Tongue (tissue), 2 donors: Measurements from ENCODE around the gene MIPEP. TPM values are rescaled to one million over a fixed set of nuclear protein-coding genes. Genes with fewer than 3 reads are reported as not detected.

Experiments
- DNase-seq: peaks from one replicate; pipeline ENCODE4 v3.0.0-alpha.2; 2015
- total RNA-seq: library from RNA; depleted of rRNA; stranded (reverse); fragments of >200 nt; gene quantifications from one replicate; pipeline ENCODE4 v1.2.3, GENCODE V29; 2014

The MIPEP gene
- total RNA-seq, 1 donor from 2014 or later, result 23.7 TPM

- DNase-seq, result no peak
Measured at GRCh38 chr13:23810685-23811240, 78.4 kb downstream of the MIPEP start.

- peak; percentile 32 for DNase-seq
Measured at GRCh38 chr13:23808803-23809202, 80.4 kb downstream of the MIPEP start.

- DNase-seq, result peak; percentile 61
Measured at GRCh38 chr13:23806874-23807526, 82.2 kb downstream of the MIPEP start.

- DNase-seq, result no peak
Measured at GRCh38 chr13:23805821-23806220, 83.4 kb downstream of the MIPEP start.

GRCh38 chr13:23805122-23805521, 84.1 kb downstream of the MIPEP start:
- no peak for DNase-seq

GRCh38 chr13:23804166-23804565, 85.0 kb downstream of the MIPEP start:
- DNase-seq, result no peak

GRCh38 chr13:23801141-23801540, 88.1 kb downstream of the MIPEP start:
- DNase-seq, result no peak

GRCh38 chr13:23799945-23800344, 89.3 kb downstream of the MIPEP start:
- peak; percentile 77 for DNase-seq

GRCh38 chr13:23797276-23797903, 91.8 kb downstream of the MIPEP start:
- DNase-seq, result no peak

GRCh38 chr13:23796551-23796950, 92.6 kb downstream of the MIPEP start:
- peak; percentile 60 for DNase-seq

- DNase-seq, result peak; percentile 57
Measured at GRCh38 chr13:23794267-23795161, 94.7 kb downstream of the MIPEP start.

- no peak for DNase-seq
Measured at GRCh38 chr13:23793711-23794110, 95.5 kb downstream of the MIPEP start.

GRCh38 chr13:23792680-23793079, 96.5 kb downstream of the MIPEP start:
- no peak for DNase-seq

- DNase-seq, result peak; percentile 43
Measured at GRCh38 chr13:23790577-23791170, 98.5 kb downstream of the MIPEP start.

- no peak for DNase-seq
Measured at GRCh38 chr13:23789576-23790346, 99.4 kb downstream of the MIPEP start.

- DNase-seq, result no peak
Measured at GRCh38 chr13:23788459-23788858, 100.7 kb downstream of the MIPEP start.

GRCh38 chr13:23787464-23787863, 101.7 kb downstream of the MIPEP start:
- no peak for DNase-seq

GRCh38 chr13:23786607-23787006, 102.6 kb downstream of the MIPEP start:
- no peak for DNase-seq

GRCh38 chr13:23778879-23779278, 110.3 kb downstream of the MIPEP start:
- no peak for DNase-seq

GRCh38 chr13:23778002-23778652, 111.1 kb downstream of the MIPEP start:
- DNase-seq, result no peak

GRCh38 chr13:23777575-23777870, 111.7 kb downstream of the MIPEP start:
- DNase-seq, result no peak
